Measurements from ENCODE around the gene PIK3R3. TPM values are rescaled to one million over a fixed set of nuclear protein-coding genes. Genes with fewer than 3 reads are reported as not detected.

Gene PIK3R3
- total and polyA plus RNA-seq, 3 donors from 2014 or later: 40.8 to 56.8 (median 46.1) TPM

DNA sequence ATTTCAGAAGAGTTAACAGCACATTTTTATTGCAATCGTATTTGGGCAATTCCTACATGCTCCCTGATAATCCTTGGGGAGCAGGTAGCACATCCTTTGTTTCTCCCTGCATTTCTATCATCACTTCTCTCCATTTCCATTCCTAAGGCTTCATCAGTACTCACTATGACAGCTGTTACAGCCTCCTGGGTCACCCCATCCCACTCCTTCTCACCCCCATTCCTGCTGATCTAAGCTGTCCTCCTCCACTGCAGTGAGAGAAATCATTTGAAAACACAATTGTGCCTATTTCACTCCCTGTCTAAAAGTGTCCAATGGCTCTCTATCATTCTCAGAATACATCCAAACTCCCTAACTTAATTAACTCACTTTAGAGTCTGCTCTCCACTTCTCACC, 25.5 kb upstream of the PIK3R3 start:
- WGBS, 2 donors: 95 to 100% methylated on average over 1 of the region's 1 CpG
- no peak overlapping the region for H3K4me3 ChIP-seq

DNA sequence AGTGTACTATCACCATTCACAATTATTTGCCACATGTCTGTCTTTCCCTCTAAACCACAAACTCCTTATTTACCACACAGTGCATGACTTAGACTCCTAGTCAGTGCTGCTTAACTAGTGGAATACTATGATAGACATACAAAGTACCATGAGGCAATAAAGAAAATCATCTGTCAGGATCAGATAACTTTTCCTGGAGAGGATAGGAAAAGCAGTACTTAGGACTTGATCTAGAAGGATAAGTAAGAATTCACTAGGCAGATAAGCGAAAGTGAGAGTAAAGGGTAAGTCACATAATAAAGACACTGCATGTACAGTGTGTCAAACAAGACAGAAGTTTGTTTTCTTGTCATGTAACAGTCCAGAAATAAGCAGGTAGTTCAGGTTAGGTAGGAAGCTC, 21.3 kb upstream of the PIK3R3 start:
- no peaks in the 10 kb centered on the region for H3K36me3 ChIP-seq (ENCODE audit: low read depth, missing control alignments)
- H3K27ac ChIP-seq: no peak overlapping the region
- intact Hi-C loops (cut with DNase I; ENCODE audit: low total_unique reads): no loop called here
- TF ChIP-seq POLR2A (IDR thresholded peaks at IDR 0.05): no peak
- TF ChIP-seq, protein P1, sequence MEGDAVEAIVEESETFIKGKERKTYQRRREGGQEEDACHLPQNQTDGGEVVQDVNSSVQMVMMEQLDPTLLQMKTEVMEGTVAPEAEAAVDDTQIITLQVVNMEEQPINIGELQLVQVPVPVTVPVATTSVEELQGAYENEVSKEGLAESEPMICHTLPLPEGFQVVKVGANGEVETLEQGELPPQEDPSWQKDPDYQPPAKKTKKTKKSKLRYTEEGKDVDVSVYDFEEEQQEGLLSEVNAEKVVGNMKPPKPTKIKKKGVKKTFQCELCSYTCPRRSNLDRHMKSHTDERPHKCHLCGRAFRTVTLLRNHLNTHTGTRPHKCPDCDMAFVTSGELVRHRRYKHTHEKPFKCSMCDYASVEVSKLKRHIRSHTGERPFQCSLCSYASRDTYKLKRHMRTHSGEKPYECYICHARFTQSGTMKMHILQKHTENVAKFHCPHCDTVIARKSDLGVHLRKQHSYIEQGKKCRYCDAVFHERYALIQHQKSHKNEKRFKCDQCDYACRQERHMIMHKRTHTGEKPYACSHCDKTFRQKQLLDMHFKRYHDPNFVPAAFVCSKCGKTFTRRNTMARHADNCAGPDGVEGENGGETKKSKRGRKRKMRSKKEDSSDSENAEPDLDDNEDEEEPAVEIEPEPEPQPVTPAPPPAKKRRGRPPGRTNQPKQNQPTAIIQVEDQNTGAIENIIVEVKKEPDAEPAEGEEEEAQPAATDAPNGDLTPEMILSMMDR (IDR thresholded peaks at IDR 0.05): no peak
- no peak overlapping the region for H3K4me3 ChIP-seq
- no peak for DNase-seq
- H3K27me3 ChIP-seq: no peaks in the 10 kb centered on the region
- 88 to 97% methylated on average over 1 of the region's 1 CpG for WGBS, 2 donors
- H3K9me3 ChIP-seq: no peaks in the 10 kb centered on the region
- no peaks in the 10 kb centered on the region for H3K4me1 ChIP-seq

More for the DNA sequence above, 25.5 kb upstream of the PIK3R3 start:
- no peaks in the 10 kb centered on the region for H3K36me3 ChIP-seq (ENCODE audit: low read depth, missing control alignments)
- H3K9me3 ChIP-seq: no peaks in the 10 kb centered on the region
- no peaks in the 10 kb centered on the region for H3K4me1 ChIP-seq
- DNase-seq: no peak
- TF ChIP-seq, protein P1 (IDR thresholded peaks at IDR 0.05): no peak
- TF ChIP-seq POLR2A (IDR thresholded peaks at IDR 0.05): no peak
- no peaks in the 10 kb centered on the region for H3K27me3 ChIP-seq
- H3K27ac ChIP-seq: no peak overlapping the region
- intact Hi-C loops (cut with DNase I; ENCODE audit: low total_unique reads): no loop called here

DNA sequence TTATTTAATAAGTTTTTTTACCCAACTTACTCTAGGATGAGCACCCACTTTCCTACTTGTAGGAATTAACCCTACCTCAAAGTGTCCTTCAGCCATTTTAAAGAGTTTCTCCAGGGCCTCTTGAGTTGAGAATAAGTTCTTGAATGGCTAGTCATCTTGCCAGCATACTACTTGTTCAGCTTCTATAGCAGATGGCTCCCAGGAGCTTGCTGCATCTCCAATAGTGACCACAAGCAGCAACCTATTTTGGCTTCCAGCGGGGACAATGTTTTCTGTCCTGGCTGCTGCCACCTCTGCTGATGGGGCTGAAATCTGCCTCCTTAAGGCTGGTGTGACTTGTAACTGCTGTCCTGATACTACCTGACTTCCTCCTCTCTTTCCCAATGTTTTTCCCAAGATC, 20.8 kb upstream of the PIK3R3 start:
- Histone ChIP-seq H3K27me3 (no peaks in the 10 kb centered on the region), H3K4me1 (no peaks in the 10 kb centered on the region), H3K4me3 (no peak overlapping the region), H3K36me3 (ENCODE audit: low read depth, missing control alignments) (no peaks in the 10 kb centered on the region), H3K27ac (no peak overlapping the region), H3K9me3 (no peaks in the 10 kb centered on the region)
- 94 to 100% methylated on average over 1 of the region's 1 CpG for WGBS, 2 donors
- TF ChIP-seq, protein P1 (IDR thresholded peaks at IDR 0.05): no peak
- TF ChIP-seq POLR2A (IDR thresholded peaks at IDR 0.05): no peak
- intact Hi-C loops (cut with DNase I; ENCODE audit: low total_unique reads): no loop called here
- DNase-seq: no peak

DNA sequence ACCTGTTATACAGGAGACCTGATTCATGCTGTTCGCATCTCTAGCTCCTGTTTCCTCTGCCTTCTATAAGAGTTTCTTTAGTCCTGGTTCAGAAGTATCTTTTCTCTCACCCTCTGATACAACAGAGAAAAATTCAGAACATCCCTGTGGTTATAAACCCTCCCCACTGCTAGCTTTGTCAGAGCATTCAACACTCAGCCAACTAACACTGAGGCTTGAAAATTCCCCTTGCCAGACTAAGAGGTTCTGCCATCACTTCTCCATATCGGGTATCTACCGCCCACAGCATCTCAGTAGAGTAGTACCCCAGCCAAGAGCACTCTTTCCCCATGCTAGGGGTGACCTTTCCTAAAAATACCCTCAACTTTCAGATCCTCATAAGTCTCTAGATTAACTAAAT, 19.6 kb upstream of the PIK3R3 start:
- intact Hi-C loops (cut with DNase I; ENCODE audit: low total_unique reads): no loop called here
- WGBS, 2 donors: 90 to 96% methylated on average over 3 of the region's 3 CpGs

DNA sequence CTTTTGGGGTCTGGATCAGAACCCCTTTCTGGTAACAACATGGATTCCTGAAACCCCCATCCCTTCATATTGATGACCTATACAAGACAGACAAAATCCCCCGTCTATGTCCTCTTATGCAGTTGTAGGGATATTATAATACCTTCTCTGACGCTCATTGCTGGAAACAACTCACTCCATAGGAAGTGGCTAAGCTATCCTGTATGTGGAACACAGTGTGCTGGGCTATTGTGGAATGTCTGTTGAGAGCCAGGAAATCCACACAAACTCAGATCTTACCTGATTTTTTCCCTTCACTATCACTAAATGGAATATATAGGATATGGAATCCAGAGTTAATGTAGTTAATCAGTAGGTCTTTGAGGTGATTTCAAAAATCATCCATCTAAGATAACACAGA, 17.7 kb upstream of the PIK3R3 start:
- H3K27ac ChIP-seq: no peak overlapping the region
- intact Hi-C loops (cut with DNase I; ENCODE audit: low total_unique reads): no loop called here
- H3K27me3 ChIP-seq: no peaks in the 10 kb centered on the region
- H3K4me1 ChIP-seq: no peaks in the 10 kb centered on the region
- H3K36me3 ChIP-seq (ENCODE audit: low read depth, missing control alignments): no peaks in the 10 kb centered on the region
- DNase-seq: no peak
- 67% methylated on average over 2 of the region's 2 CpGs for WGBS, 2 donors
- H3K9me3 ChIP-seq: no peaks in the 10 kb centered on the region
- TF ChIP-seq POLR2A (IDR thresholded peaks at IDR 0.05): no peak
- TF ChIP-seq, protein P1 (IDR thresholded peaks at IDR 0.05): no peak
- no peak overlapping the region for H3K4me3 ChIP-seq

More for the DNA sequence above, 19.6 kb upstream of the PIK3R3 start:
- TF ChIP-seq POLR2A (IDR thresholded peaks at IDR 0.05): no peak
- TF ChIP-seq, protein P1 (IDR thresholded peaks at IDR 0.05): no peak
- Histone ChIP-seq H3K27ac (no peak overlapping the region), H3K27me3 (no peaks in the 10 kb centered on the region), H3K9me3 (no peaks in the 10 kb centered on the region), H3K36me3 (ENCODE audit: low read depth, missing control alignments) (no peaks in the 10 kb centered on the region), H3K4me3 (no peak overlapping the region), H3K4me1 (no peaks in the 10 kb centered on the region)
- DNase-seq: no peak
